HG03342 (cell line): ENCODE data around the gene DYNC2LI1.

Experiments used
- ATAC-seq: cut with Tn5 transposase; IDR thresholded peaks from one replicate; pipeline ENCODE4 v1.9.1; 2021; ENCODE audit warnings: mild to moderate bottlenecking, moderate library complexity; ENCODE audit not compliant: unreplicated experiment

DYNC2LI1 gene

GRCh38 chr2:43812947-43813346, 39.1 kb downstream of the DYNC2LI1 start:
- ATAC-seq = no peak

- no peak for ATAC-seq
These were observed 40.9 kb downstream of the DYNC2LI1 start for GRCh38 chr2:43814711-43815110.

- ATAC-seq = no peak
These were observed 44.9 kb downstream of the DYNC2LI1 start for GRCh38 chr2:43818761-43819160.

GRCh38 chr2:43819491-43820163, 45.8 kb downstream of the DYNC2LI1 start:
- ATAC-seq = no peak

GRCh38 chr2:43822839-43823238, 49.0 kb downstream of the DYNC2LI1 start:
- no peak for ATAC-seq

- ATAC-seq = no peak
These were observed 49.9 kb downstream of the DYNC2LI1 start for GRCh38 chr2:43823751-43824150.

- ATAC-seq = no peak
These were observed 50.7 kb downstream of the DYNC2LI1 start for GRCh38 chr2:43824512-43824911.

GRCh38 chr2:43824951-43825493, 51.2 kb downstream of the DYNC2LI1 start:
- ATAC-seq = no peak

GRCh38 chr2:43825841-43826240, 52.0 kb downstream of the DYNC2LI1 start:
- ATAC-seq = no peak

GRCh38 chr2:43826305-43827250, 52.7 kb downstream of the DYNC2LI1 start:
- ATAC-seq = no peak

- ATAC-seq = no peak
These were observed 57.9 kb downstream of the DYNC2LI1 start for GRCh38 chr2:43831543-43832294.

- ATAC-seq = no peak
These were observed 58.6 kb downstream of the DYNC2LI1 start for GRCh38 chr2:43832457-43832856.

GRCh38 chr2:43837033-43837432, 63.2 kb downstream of the DYNC2LI1 start:
- no peak for ATAC-seq

GRCh38 chr2:43837831-43838559, 64.2 kb downstream of the DYNC2LI1 start:
- no peak for ATAC-seq

- ATAC-seq = no peak
These were observed 64.9 kb downstream of the DYNC2LI1 start, which contains the start of the genes ABCG5 and ABCG8 for GRCh38 chr2:43838560-43839267. ABCG5 (minus strand) TSS chr2:43838839; CDS start chr2:43838679, 160 bp downstream. ABCG8 (plus strand) TSS chr2:43838971; CDS start chr2:43839054, 83 bp downstream.

GRCh38 chr2:43839776-43840564, 66.1 kb downstream of the DYNC2LI1 start:
- no peak for ATAC-seq

GRCh38 chr2:43840965-43841364, 67.1 kb downstream of the DYNC2LI1 start:
- ATAC-seq = no peak

- no peak for ATAC-seq
These were observed 68.4 kb downstream of the DYNC2LI1 start for GRCh38 chr2:43841949-43842865.
